GM18873 (cell line): ENCODE measurements around the gene TPO.
"Not testable (repeated sequence)": the region's sequence is repeated elsewhere in the genome, so short reads cannot be mapped to it uniquely, and the experiment has no call there.

ENCODE experiments used
- ATAC-seq: cut with Tn5 transposase; IDR thresholded peaks from one replicate; pipeline ENCODE4 v1.9.1; 2021; ENCODE audit warnings: mild to moderate bottlenecking, moderate library complexity, moderate number of reproducible peaks; ENCODE audit not compliant: unreplicated experiment, low FRiP score

The TPO gene

GRCh38 chr2:1548910-1549673, 135.8 kb downstream of the TPO start:
- ATAC-seq = no peak

- no peak for ATAC-seq
These were observed 136.8 kb downstream of the TPO start for GRCh38 chr2:1550076-1550475.

- no peak for ATAC-seq
These were observed 137.5 kb downstream of the TPO start for GRCh38 chr2:1550658-1551316.

GRCh38 chr2:1551905-1552304, 138.6 kb downstream of the TPO start:
- ATAC-seq = no peak

GRCh38 chr2:1552611-1553010, 139.3 kb downstream of the TPO start:
- ATAC-seq = no peak

GRCh38 chr2:1553671-1554295, 140.5 kb downstream of the TPO start:
- no peak for ATAC-seq

GRCh38 chr2:1556286-1556685, 143.0 kb downstream of the TPO start:
- ATAC-seq = no peak

- no peak for ATAC-seq
These were observed 143.7 kb downstream of the TPO start for GRCh38 chr2:1556776-1557466.

GRCh38 chr2:1557467-1557820, 144.2 kb downstream of the TPO start:
- ATAC-seq = no peak

- ATAC-seq = no peak
These were observed 146.4 kb downstream of the TPO start for GRCh38 chr2:1559589-1560175.

GRCh38 chr2:1561259-1561658, 148.0 kb downstream of the TPO start:
- ATAC-seq = no peak

- no peak for ATAC-seq
These were observed 148.7 kb downstream of the TPO start for GRCh38 chr2:1561811-1562421.

- ATAC-seq = no peak
These were observed 150.0 kb downstream of the TPO start for GRCh38 chr2:1563084-1563857.

- ATAC-seq = no peak
These were observed 151.0 kb downstream of the TPO start for GRCh38 chr2:1563943-1564891.

GRCh38 chr2:1567556-1568344, 154.5 kb downstream of the TPO start:
- no peak for ATAC-seq

GRCh38 chr2:1568345-1568668, 155.0 kb downstream of the TPO start:
- not testable (repeated sequence) for ATAC-seq

GRCh38 chr2:1569879-1570450, 156.7 kb downstream of the TPO start:
- no peak for ATAC-seq
